Ovary (tissue), 3 donors: ENCODE measurements around the gene PIGC.

Experiments
- CTCF ChIP-seq, 3 donors: fragments of 450-650 bp in 2 of 3; fragments of 200-600 bp in 1 of 3; IDR thresholded peaks; one replicate each; pipeline versions ENCODE4 v1.5.1 to v1.8.0; 2016 to 2022; ENCODE audit warnings: antibody characterized with exemption in 3 of 3, mild to moderate bottlenecking in 1 of 3
- POLR2A ChIP-seq: fragments of 450-650 bp; IDR thresholded peaks from one replicate; pipeline ENCODE4 v1.6.1; 2017; ENCODE audit warnings: antibody characterized with exemption, mild to moderate bottlenecking, moderate library complexity
- donor health status: DM: no; HTN: no; CAD: no.

DNA sequence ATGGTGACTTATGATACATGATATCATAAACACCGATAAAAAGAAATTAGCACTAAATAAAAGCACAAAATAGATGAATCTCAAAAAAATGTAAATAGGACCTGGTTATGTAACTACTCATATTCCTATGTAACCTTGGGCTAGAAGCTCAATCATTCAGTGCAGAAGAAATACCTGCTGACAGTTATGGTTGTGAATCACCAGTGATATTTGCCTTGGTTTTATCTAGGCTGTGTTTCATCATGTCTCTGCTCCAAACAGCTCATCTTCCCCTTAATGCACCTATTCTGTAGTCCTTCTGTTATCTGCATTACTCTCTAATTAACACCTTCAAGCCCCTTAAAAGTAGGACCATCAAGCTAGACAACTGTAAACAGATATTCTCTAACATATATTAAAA is 16.3 kb upstream of the PIGC start:
- TF ChIP-seq CTCF (IDR thresholded peaks at IDR 0.05) (no peak), POLR2A (no peak)
